RWPE1 (cell line): ENCODE results near the gene ESPL1.
A peak's percentile ranks its signal among the peaks of the same experiment; 100 is the strongest.

Experiments
- CTCF ChIA-PET: fragments of 350-600 bp; sonication (Branson Sonifier 250); formaldehyde crosslinking; extraction: SDS; loops from one replicate; lab custom pipeline; 2021; lab: Yijun Ruan, JAX
- POLR2A ChIA-PET: fragments of 400-600 bp; formaldehyde crosslinking; extraction: SDS; loops from one replicate; lab custom pipeline; 2020; ENCODE audit warnings: antibody characterized with exemption; ENCODE audit not compliant: low non-redundant PET; lab: Yijun Ruan, JAX
- DNase-seq: peaks from one replicate; pipeline ENCODE4 v3.0.0; 2012; ENCODE audit warnings: low spot score
- H3K27ac ChIP-seq: fragments of 450-650 bp; 2 replicates; pipeline ENCODE4 v1.5.1; 2017
- CTCF ChIP-seq: fragments of 450-650 bp; conservative IDR thresholded peaks from 2 replicates; pipeline ENCODE4 v1.5.1; 2017; ENCODE audit warnings: low read depth, mild to moderate bottlenecking

Gene ESPL1

DNA sequence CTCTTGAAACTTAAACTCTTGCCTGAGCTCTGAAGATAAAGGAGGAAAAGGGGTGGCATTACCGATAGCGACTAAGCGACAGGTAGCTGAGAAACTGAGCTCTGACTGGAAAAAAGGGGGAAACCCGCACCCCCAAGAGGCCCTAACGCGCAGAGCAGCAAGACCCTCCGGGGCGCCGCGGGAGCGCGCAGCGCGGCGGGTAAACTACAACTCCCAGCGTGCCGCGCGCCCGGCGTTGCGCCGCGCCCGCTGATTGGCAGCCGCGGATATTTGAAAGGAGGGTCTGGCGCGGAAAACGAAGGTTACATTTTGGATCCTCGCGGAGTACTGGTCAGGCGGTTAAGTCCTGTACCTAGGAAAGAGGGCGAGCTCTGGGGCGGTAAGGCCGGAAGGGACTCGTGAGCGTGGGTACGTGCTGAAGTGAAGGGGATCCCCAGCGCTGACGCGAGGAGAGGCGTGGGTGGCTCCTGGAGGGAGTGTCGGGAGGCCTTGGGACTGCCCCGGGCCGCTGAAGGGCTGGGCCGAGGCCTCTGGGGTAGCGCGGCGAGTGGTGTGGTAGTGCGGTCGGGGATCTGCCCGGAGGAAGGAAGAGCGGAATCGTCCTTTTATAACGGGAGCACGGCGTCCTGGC lies at the start of gene ESPL1:
TSS of gene ESPL1 (plus strand) at position 301 of the 631 bp plus-strand sequence. CDS start 468 bp downstream, outside the sequence.
- CTCF ChIA-PET: interaction anchor here (0.6 to 2.8 kb wide), 10 partner anchors 9 to 202 kb away, joined by 3 to 25 read pairs (median 4); a partner anchor contains a TSS
- peak; percentile 60 for TF ChIP-seq CTCF
- POLR2A ChIA-PET: no interaction called here
- DNase-seq: peak; percentile 87
- peak within 1 kb of the TSS; percentile 77 for H3K27ac ChIP-seq

- ChIA-PET POLR2A (no interaction called here), CTCF (interaction anchor here (0.6 to 1.9 kb wide), 4 partner anchors 32 to 163 kb away, joined by 3 to 6 read pairs (median 4); partner anchors contain the start of gene AAAS)
- DNase-seq: no peak
- peak overlapping the region; percentile 99 for H3K27ac ChIP-seq
- no peak for TF ChIP-seq CTCF
Measured at GRCh38 chr12:53218551-53219291, 49.4 kb upstream of the ESPL1 start.

- no peak for DNase-seq
- ChIA-PET POLR2A (no interaction called here), CTCF (interaction anchor here (0.9 to 1.9 kb wide), 5 partner anchors 14 to 163 kb away, joined by 3 to 6 read pairs (median 4); a partner anchor contains a TSS)
- TF ChIP-seq CTCF: no peak
- H3K27ac ChIP-seq: peak overlapping the region; percentile 99
Measured at GRCh38 chr12:53219292-53219955, 48.7 kb upstream of the ESPL1 start.

GRCh38 chr12:53219956-53220693 lies 48.0 kb upstream of the ESPL1 start:
- TF ChIP-seq CTCF: no peak
- ChIA-PET CTCF (interaction anchor here (0.5 to 1.9 kb wide), 7 partner anchors 13 to 162 kb away, joined by 3 to 6 read pairs (median 3); a partner anchor contains a TSS), POLR2A (no interaction called here)
- peak; percentile 68 for DNase-seq
- H3K27ac ChIP-seq: peak overlapping the region; percentile 99

- peak; percentile 97 for DNase-seq
- no peak for TF ChIP-seq CTCF
- ChIA-PET CTCF (interaction anchor here (0.5 to 1.2 kb wide), 8 partner anchors 12 to 67 kb away, joined by 3 to 4 read pairs (median 3); partner anchors contain the start of gene ESPL1), POLR2A (no interaction called here)
- H3K27ac ChIP-seq: peak overlapping the region; percentile 99
Measured at GRCh38 chr12:53220694-53221202, 47.4 kb upstream of the ESPL1 start.
